ENCODE results near the gene MYH9.
"Not testable (repeated sequence)": the region's sequence is repeated elsewhere in the genome, so short reads cannot be mapped to it uniquely, and the experiment has no call there.

Gene MYH9

GRCh38 chr22:36387959-36388726 lies at the start of gene MYH9:
MYH9 (minus strand) TSS chr22:36387967; CDS start chr22:36349236, 38,731 bp downstream.
- Histone ChIP-seq H3K27me3 (ENCODE audit: low read depth, low read length) (no peaks in the 10 kb centered on the region), H3K36me3 (ENCODE audit: control insufficient read depth in 1 of 2, insufficient read depth in 2 of 2, low read length in 2 of 2) (peaks cover 0 to 18% of the 10 kb centered on the region in 2 donors), H3K4me3 (ENCODE audit: low read depth in 1 of 2, low read length in 2 of 2) (peak within 1 kb of the TSS; percentile 88 to 89), H3K27ac (ENCODE audit: low read length) (peak within 1 kb of the TSS; percentile 91), H3K4me1 (ENCODE audit: control insufficient read depth in 1 of 2, insufficient read depth in 2 of 2, low read length in 2 of 2) (peaks cover 9 to 14% of the 10 kb centered on the region in 2 donors), H3K9me3 (ENCODE audit: control insufficient read depth in 1 of 2, low read length in 2 of 2) (no peaks in the 10 kb centered on the region)

- no peak overlapping the region for H3K4me3 ChIP-seq (ENCODE audit: low read depth in 1 of 2, low read length in 2 of 2)
- H3K27me3 ChIP-seq (ENCODE audit: low read depth, low read length): no peaks in the 10 kb centered on the region
- peak overlapping the region; percentile 5 for H3K27ac ChIP-seq (ENCODE audit: low read length)
These were observed 48.0 kb upstream of the MYH9 start for GRCh38 chr22:36435516-36436415.

GRCh38 chr22:36433318-36434231 lies 45.8 kb upstream of the MYH9 start:
- Histone ChIP-seq H3K36me3 (ENCODE audit: control insufficient read depth in 1 of 2, insufficient read depth in 2 of 2, low read length in 2 of 2) (no peaks in the 10 kb centered on the region), H3K4me3 (ENCODE audit: low read depth in 1 of 2, low read length in 2 of 2) (no peak overlapping the region), H3K4me1 (ENCODE audit: control insufficient read depth in 1 of 2, insufficient read depth in 2 of 2, low read length in 2 of 2) (peaks cover 5 to 13% of the 10 kb centered on the region in 2 donors), H3K27ac (ENCODE audit: low read length) (no peak overlapping the region), H3K9me3 (ENCODE audit: control insufficient read depth in 1 of 2, low read length in 2 of 2) (no peaks in the 10 kb centered on the region), H3K27me3 (ENCODE audit: low read depth, low read length) (no peaks in the 10 kb centered on the region)

More at GRCh38 chr22:36435516-36436415, 48.0 kb upstream of the MYH9 start:
- H3K9me3 ChIP-seq (ENCODE audit: control insufficient read depth in 1 of 2, low read length in 2 of 2): no peaks in the 10 kb centered on the region
- peaks cover 8 to 13% of the 10 kb centered on the region in 2 donors for H3K4me1 ChIP-seq (ENCODE audit: control insufficient read depth in 1 of 2, insufficient read depth in 2 of 2, low read length in 2 of 2)
- H3K36me3 ChIP-seq (ENCODE audit: control insufficient read depth in 1 of 2, insufficient read depth in 2 of 2, low read length in 2 of 2): no peaks in the 10 kb centered on the region

- Histone ChIP-seq H3K36me3 (ENCODE audit: control insufficient read depth in 1 of 2, insufficient read depth in 2 of 2, low read length in 2 of 2) (no peaks in the 10 kb centered on the region), H3K9me3 (ENCODE audit: control insufficient read depth in 1 of 2, low read length in 2 of 2) (no peaks in the 10 kb centered on the region), H3K4me3 (ENCODE audit: low read depth in 1 of 2, low read length in 2 of 2) (no peak overlapping the region), H3K4me1 (ENCODE audit: control insufficient read depth in 1 of 2, insufficient read depth in 2 of 2, low read length in 2 of 2) (peaks cover 5 to 13% of the 10 kb centered on the region in 2 donors), H3K27me3 (ENCODE audit: low read depth, low read length) (no peaks in the 10 kb centered on the region), H3K27ac (ENCODE audit: low read length) (no peak overlapping the region)
These were observed 45.0 kb upstream of the MYH9 start for GRCh38 chr22:36432592-36433317.

GRCh38 chr22:36431977-36432376 lies 44.2 kb upstream of the MYH9 start:
- H3K27me3 ChIP-seq (ENCODE audit: low read depth, low read length): no peaks in the 10 kb centered on the region
- no peak overlapping the region for H3K27ac ChIP-seq (ENCODE audit: low read length)

GRCh38 chr22:36430863-36431262 lies 43.1 kb upstream of the MYH9 start:
- Histone ChIP-seq H3K4me3 (ENCODE audit: low read depth in 1 of 2, low read length in 2 of 2) (no peak overlapping the region), H3K36me3 (ENCODE audit: control insufficient read depth in 1 of 2, insufficient read depth in 2 of 2, low read length in 2 of 2) (no peaks in the 10 kb centered on the region), H3K9me3 (ENCODE audit: control insufficient read depth in 1 of 2, low read length in 2 of 2) (no peaks in the 10 kb centered on the region), H3K27me3 (ENCODE audit: low read depth, low read length) (no peaks in the 10 kb centered on the region), H3K27ac (ENCODE audit: low read length) (no peak overlapping the region), H3K4me1 (ENCODE audit: control insufficient read depth in 1 of 2, insufficient read depth in 2 of 2, low read length in 2 of 2) (peaks cover 9 to 10% of the 10 kb centered on the region in 2 donors)

More at GRCh38 chr22:36431977-36432376, 44.2 kb upstream of the MYH9 start:
- Histone ChIP-seq H3K4me3 (ENCODE audit: low read depth in 1 of 2, low read length in 2 of 2) (no peak overlapping the region), H3K36me3 (ENCODE audit: control insufficient read depth in 1 of 2, insufficient read depth in 2 of 2, low read length in 2 of 2) (no peaks in the 10 kb centered on the region), H3K4me1 (ENCODE audit: control insufficient read depth in 1 of 2, insufficient read depth in 2 of 2, low read length in 2 of 2) (peaks cover 5 to 13% of the 10 kb centered on the region in 2 donors), H3K9me3 (ENCODE audit: control insufficient read depth in 1 of 2, low read length in 2 of 2) (no peaks in the 10 kb centered on the region)

- not testable (repeated sequence) for H3K4me1 ChIP-seq (ENCODE audit: control insufficient read depth in 1 of 2, insufficient read depth in 2 of 2, low read length in 2 of 2); H3K36me3 ChIP-seq (ENCODE audit: control insufficient read depth in 1 of 2, insufficient read depth in 2 of 2, low read length in 2 of 2); H3K4me3 ChIP-seq (ENCODE audit: low read depth in 1 of 2, low read length in 2 of 2); H3K9me3 ChIP-seq (ENCODE audit: control insufficient read depth in 1 of 2, low read length in 2 of 2); H3K27me3 ChIP-seq (ENCODE audit: low read depth, low read length); H3K27ac ChIP-seq (ENCODE audit: low read length)
These were observed 40.2 kb upstream of the MYH9 start for GRCh38 chr22:36427952-36428351.

- H3K9me3 ChIP-seq (ENCODE audit: control insufficient read depth in 1 of 2, low read length in 2 of 2): no peaks in the 10 kb centered on the region
- H3K27me3 ChIP-seq (ENCODE audit: low read depth, low read length): no peaks in the 10 kb centered on the region
- H3K36me3 ChIP-seq (ENCODE audit: control insufficient read depth in 1 of 2, insufficient read depth in 2 of 2, low read length in 2 of 2): no peaks in the 10 kb centered on the region
- H3K4me3 ChIP-seq (ENCODE audit: low read depth in 1 of 2, low read length in 2 of 2): no peak overlapping the region
- H3K27ac ChIP-seq (ENCODE audit: low read length): no peak overlapping the region
- H3K4me1 ChIP-seq (ENCODE audit: control insufficient read depth in 1 of 2, insufficient read depth in 2 of 2, low read length in 2 of 2): peaks cover 0 to 4% of the 10 kb centered on the region in 2 donors
These were observed 38.3 kb upstream of the MYH9 start for GRCh38 chr22:36425977-36426523.

- H3K4me3 ChIP-seq (ENCODE audit: low read depth in 1 of 2, low read length in 2 of 2): no peak overlapping the region
- H3K27me3 ChIP-seq (ENCODE audit: low read depth, low read length): no peaks in the 10 kb centered on the region
- H3K9me3 ChIP-seq (ENCODE audit: control insufficient read depth in 1 of 2, low read length in 2 of 2): no peaks in the 10 kb centered on the region
- no peak overlapping the region for H3K27ac ChIP-seq (ENCODE audit: low read length)
- no peaks in the 10 kb centered on the region for H3K36me3 ChIP-seq (ENCODE audit: control insufficient read depth in 1 of 2, insufficient read depth in 2 of 2, low read length in 2 of 2)
- H3K4me1 ChIP-seq (ENCODE audit: control insufficient read depth in 1 of 2, insufficient read depth in 2 of 2, low read length in 2 of 2): peaks cover 0 to 4% of the 10 kb centered on the region in 2 donors
These were observed 37.3 kb upstream of the MYH9 start for GRCh38 chr22:36424901-36425579.

- H3K27me3 ChIP-seq (ENCODE audit: low read depth, low read length); H3K4me3 ChIP-seq (ENCODE audit: low read depth in 1 of 2, low read length in 2 of 2); H3K4me1 ChIP-seq (ENCODE audit: control insufficient read depth in 1 of 2, insufficient read depth in 2 of 2, low read length in 2 of 2); H3K36me3 ChIP-seq (ENCODE audit: control insufficient read depth in 1 of 2, insufficient read depth in 2 of 2, low read length in 2 of 2); H3K9me3 ChIP-seq (ENCODE audit: control insufficient read depth in 1 of 2, low read length in 2 of 2); H3K27ac ChIP-seq (ENCODE audit: low read length): not testable (repeated sequence)
These were observed 36.7 kb upstream of the MYH9 start for GRCh38 chr22:36424466-36424865.
